ENCODE measurements around the gene MAP3K20.

DNA sequence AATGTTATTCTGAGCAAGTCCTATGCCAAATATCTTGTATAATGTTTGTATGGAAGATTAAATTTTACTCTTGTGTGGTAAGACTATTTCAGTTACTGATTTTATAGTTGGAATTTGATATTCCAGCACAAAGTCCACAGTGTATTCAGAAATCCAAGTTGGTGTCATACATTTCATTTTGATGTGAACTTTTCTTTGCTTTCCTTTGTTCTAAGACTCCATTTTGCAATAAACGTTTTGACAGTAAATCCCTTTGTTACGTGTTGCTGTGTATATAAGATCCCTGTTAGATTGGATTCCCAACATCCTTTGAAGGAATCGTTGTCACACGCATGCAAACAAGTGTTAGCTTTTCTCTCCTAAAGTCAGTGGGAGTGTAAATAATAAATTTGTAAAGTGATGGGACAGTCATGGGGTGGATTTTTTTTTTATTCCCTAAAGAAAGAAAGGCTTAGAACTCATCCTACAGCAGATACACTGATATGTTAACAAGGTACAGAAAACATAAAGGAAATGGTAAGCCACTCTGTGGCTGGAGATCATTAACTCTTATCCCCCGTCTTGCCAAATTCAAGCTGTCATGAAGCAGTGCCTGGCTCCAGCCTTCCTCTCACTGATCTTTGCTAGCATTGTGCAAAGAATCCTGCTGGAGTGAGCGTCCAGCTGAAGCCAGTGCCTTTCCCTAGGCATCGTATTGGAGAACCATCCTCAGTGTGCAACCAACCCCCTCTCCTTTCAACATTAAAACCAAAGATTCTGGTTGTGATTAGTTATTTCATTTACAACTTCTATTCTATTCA is 151.5 kb downstream of the MAP3K20 start:
- TF ChIP-seq, protein P1, sequence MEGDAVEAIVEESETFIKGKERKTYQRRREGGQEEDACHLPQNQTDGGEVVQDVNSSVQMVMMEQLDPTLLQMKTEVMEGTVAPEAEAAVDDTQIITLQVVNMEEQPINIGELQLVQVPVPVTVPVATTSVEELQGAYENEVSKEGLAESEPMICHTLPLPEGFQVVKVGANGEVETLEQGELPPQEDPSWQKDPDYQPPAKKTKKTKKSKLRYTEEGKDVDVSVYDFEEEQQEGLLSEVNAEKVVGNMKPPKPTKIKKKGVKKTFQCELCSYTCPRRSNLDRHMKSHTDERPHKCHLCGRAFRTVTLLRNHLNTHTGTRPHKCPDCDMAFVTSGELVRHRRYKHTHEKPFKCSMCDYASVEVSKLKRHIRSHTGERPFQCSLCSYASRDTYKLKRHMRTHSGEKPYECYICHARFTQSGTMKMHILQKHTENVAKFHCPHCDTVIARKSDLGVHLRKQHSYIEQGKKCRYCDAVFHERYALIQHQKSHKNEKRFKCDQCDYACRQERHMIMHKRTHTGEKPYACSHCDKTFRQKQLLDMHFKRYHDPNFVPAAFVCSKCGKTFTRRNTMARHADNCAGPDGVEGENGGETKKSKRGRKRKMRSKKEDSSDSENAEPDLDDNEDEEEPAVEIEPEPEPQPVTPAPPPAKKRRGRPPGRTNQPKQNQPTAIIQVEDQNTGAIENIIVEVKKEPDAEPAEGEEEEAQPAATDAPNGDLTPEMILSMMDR (IDR thresholded peaks at IDR 0.05 in 8 of 11, conservative IDR thresholded peaks at IDR 0.05 in 3 of 11), result no peak
- no peak for TF ChIP-seq POLR2A (IDR thresholded peaks at IDR 0.05)
